NCI-H69 (cell line): Measurements from ENCODE around the gene SENP7.
"Not testable (repeated sequence)": the region's sequence is repeated elsewhere in the genome, so short reads cannot be mapped to it uniquely, and the experiment has no call there.

Experiments
- DNase-seq: peaks from one replicate; lab custom pipeline; 2025; lab: John Stamatoyannopoulos, UW

Gene SENP7

DNA sequence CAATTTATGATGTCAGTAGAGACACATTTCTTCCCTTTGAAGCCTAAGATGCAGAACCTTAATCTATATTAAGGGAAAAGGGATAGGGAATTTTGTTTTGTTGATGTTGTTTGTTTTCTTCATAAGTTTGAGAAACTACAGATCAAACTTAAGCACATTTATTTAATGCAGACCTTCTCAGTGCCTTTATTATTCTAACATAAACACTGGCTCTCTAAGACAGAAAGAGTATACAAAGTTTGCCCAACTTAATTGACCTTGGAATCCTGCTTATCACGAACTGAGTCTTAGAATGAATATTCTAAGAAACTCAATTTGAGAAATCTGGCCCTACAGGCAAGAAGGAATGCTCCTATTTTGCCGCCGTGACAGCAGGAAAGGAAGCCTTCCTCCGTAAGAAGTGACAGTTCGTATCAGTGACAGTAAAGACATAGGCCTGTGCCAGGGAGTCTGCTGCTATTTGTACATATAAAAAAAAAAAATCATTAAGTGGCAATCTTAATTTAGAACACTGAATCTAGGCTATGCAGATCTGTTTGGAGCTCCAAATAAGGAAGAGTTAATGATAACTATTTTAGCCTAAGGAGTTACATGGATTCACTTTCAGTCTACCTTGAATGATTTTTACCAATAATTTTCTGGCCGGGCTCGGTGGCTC, 183.9 kb downstream of the SENP7 start:
- DNase-seq = no peak

DNA sequence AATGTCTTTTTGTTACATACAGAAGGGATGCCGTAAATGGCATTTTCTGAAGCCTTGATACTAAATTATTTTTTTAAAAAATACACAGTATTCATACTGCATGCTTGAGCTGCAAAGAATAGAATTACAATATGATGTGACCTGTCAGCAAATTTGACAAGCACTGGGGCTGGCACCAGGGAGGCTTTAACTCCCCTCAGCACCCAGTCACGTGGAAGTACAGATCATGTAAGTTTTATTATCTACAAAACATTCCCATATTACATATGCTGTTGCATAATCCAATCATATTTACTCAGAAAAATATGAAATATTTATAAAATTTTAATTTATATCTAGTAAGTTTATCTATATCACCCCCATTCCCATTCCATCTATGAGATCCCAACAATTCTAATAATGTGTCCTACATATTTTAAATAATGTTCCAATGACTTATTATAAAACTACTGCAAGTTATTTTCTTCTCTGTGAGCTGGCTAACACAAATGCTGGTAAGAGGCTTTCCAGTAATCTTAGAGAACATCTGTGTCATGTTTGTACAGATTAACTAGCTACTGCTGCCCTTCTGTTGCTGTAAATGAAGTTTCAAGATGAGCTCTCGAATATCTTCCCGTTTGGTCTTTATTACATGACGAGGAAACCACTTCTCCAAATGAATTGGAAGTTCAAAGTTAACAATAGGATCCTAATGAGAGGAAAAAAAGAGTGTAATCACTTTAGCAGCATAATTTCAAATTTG, 187.4 kb downstream of the SENP7 start:
- peak; percentile 1 for DNase-seq

DNA sequence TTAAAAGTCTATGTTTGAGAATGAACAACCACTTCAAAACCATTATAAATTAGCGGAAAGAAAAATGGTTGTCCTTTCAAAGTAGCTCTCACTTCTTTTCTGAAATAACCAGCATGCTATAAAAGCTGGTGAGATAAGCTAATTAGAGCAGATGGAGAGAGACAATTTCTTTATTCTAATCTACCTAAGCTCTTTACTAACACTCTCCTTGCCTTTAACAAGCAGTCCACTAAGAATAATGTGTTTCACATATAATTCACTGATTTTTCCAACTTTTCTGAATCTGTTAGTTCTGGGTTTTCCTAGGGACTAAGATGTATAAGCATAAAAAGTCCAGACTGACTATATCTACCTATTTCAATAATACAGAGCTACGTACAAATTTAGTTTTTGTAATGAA, 192.5 kb downstream of the SENP7 start, which contains the start of gene IMPG2:
Gene IMPG2, minus strand, starts transcription at position 101 of the 400 bp plus-strand sequence. CDS start 203 bp downstream, outside the sequence.
- no peak for DNase-seq

DNA sequence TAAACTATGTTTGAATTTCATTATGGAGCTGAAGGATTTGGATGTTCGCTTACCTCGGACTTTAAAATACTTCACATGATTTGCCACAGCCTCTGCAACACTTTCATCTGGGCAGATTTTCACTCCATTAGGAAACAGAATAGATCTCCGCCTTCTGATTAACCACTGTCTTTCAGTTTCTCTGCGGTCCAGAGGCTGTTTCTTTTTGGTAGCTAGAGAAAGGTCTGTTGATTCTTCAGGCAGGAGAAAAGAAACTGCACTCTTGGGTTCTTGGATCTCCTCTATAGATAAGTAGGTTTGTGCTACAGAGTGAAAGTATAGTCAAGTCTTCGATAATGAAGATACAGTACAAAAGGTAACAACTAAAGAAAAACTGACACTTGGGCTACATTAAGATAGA, 193.5 kb downstream of the SENP7 start:
- no peak for DNase-seq

DNA sequence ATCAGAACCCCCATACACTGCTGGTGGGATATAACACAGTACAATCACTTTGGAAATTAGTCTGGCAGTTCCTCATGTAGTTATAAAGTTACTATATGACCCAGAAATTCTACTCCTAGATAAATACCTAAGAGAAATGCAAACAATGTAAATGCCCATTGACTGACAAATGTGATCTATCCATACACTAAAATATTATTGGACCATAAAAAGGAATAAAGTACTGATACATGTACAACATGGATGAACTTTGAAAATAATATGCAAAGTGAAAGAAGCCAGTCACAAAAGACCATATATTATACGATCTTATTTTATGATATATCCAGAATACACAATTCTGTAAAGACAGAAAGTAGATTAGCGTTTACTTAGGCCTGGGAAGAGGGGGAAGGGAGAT, 200.5 kb downstream of the SENP7 start:
- no peak for DNase-seq

DNA sequence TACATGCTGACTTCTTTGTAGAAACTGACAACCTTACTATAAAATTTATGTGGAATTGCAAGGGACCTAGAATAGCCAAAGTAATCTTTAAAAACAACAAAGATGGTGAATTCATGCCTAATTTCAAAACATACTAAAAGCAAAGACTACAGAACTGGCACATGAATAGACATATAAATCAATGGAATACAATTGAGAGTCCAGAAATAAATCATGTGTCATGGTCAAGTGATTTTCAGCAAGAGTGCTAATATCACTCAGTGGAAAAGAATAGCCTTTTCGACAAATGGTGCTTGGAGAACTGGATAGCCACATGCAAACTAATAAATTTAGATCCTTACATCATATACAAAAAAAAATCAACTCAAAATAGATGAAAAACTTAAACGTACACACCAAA, 201.3 kb downstream of the SENP7 start:
- peak; percentile 0 for DNase-seq

DNA sequence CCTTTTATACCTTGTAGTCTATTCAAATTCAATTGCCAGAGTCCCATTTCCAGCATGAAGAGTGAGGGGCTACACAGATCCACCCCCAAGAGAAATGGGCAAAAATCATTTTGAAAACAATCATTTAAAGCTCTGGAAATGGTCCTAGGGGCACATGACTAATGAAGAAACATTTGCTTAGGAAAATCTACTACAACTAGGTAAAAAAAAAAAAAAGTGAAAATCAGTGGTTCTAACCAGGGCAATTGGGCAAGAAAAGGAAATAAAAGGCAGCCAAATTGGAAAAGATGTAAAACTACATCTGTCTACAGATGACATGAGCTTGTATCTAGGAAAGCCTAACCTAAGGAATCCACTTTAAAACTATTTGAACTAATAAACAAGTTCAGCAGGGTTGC, 202.0 kb downstream of the SENP7 start:
- DNase-seq = no peak

DNA sequence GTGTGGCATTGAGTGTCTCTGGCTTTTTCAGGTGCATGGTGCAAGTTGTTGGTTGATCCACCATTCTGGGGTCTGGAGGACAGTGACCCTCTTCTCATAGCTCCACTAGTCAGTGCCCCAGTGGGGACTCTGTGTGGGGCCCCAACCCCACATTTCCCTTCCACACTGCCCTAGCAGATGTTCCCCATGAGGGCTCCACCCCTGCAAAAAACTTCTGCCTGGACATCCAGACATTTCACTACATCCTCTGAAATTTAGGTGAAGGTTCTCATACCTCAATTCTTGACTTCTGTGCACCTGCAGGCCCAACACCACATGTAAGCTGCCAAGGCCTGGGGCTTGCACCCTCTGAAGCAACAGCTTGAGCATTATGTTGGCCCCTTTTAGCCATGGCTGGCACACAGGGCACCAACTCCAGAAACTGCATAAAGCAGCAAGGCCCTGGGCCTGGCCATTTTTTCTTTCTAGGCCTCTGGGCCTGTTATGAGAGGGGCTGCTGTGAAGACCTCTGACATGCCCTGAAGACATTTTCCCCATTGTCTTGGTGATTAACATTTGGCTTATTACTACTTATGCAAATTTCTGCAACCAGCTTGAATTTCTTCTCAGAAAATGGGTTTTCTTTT, 204.8 kb downstream of the SENP7 start:
- DNase-seq = not testable (repeated sequence)

DNA sequence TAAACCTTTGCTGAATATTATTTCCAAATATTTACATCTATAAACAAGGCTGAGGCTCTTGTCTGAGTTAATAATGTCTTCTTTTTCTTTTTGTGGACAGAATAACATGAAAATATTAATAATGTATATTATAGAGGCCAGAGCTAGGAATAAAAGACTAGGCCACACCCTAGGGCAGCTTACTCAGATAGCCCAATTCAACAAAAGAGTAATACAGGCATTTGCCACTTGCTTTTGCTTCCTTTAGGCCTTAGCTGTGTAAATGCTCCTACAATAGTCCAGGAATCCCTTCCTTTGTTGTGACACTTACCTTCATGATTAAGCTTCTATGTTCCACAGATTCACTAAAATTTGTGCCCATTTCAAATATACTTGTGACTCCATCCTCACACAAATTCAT, 209.2 kb downstream of the SENP7 start:
- no peak for DNase-seq

DNA sequence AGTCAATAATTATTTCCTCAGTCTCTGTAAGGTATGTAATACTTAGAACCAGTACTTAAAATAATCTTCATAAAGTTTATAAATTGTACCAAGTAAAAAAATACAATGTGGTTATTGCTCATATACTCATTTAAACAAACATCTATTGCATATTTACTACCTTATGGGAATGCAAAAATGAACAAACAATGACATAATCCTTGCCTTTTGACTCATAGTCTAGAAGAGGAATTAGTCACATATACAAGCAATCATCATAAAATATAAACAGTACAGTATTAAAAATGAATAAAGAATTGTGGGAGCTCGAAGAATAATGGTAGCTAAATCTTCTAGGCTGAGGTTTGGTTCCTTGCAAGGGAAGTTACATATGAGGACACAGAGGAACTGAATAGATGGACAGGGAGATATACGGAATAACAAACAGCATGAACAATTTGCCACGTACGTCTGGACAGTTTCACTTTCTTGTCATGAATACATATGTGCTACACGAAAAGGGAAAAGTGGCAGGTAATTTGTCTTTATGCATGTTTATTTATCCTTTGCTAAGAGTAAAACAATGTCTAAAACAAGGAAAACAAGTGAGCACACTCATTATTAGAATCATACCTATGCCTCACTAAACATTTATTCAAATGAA, 209.8 kb downstream of the SENP7 start:
- no peak for DNase-seq

DNA sequence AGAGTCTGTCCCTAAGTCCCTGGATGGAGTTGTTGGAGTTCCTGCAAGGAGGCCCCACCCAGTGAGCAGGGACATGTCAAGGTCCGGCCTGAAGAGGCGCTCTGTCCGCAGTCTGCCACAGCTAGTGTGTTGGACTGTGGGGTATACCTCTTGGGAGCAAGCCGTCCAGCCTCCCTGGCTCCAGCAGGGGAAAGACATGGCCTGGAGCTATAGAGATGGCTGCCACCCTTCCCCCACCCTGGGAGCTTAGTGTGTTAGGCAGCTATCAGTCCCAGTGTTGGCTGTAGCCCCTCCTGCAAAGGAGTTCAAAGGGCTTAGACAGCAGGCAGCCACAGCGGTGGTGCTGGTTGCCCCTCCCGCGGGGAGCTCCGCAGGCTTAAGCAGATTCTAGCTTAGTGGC, 212.9 kb downstream of the SENP7 start:
- DNase-seq = peak; percentile 4

DNA sequence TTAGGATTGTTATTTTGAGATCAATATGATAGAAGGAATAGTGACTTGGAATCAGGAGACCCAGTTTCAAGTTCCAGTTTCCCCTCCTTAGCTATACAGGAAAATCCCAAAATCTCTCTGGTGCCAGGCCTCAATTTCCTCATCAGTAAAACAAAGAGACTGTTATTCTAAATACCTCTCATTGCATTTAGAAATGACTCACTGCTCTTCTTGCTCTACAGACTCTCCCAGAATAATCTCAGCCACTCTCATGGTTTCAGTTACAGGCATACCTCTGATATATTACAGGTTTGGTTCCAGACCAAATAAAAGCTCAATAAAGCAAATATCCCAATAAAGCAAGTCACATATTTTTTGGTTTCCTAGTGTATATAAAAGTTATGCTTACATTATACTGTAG, 221.0 kb downstream of the SENP7 start:
- no peak for DNase-seq

DNA sequence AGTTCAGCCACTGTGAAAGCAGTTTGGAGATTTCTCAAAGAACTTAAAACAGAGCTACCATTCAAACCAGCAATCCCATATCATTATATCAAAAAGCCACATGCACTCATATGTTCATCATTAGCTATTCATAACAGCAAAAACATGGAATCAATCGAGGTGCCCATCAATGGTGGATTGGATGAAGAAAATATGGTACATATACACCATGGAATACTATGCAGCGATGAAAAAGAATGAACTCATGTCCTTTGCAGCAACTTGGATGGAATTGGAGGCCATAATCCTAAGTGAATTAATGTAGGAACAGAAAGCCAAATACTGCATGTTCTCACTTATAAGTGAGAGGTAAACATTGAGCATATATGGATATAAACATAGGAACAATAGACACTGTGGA, 224.7 kb downstream of the SENP7 start:
- no peak for DNase-seq

DNA sequence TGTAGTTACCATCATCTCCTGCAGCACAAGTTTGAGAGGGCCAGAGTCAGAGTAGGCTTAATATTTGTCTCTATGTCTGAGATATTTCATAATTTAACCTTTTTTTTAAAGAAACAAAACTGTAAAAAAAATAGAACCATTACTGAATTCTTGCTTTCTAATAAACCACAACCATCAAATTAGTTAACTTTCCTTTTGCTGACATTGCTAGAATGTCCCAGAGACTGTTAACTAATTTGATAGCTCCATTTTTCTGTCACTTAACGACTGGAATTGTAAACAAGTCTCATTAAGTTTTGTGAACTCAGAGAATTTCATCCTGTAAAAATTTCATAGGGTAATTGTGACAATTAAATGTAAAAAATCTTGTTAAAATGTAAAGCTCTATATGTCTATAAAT, 228.3 kb downstream of the SENP7 start:
- DNase-seq = no peak

DNA sequence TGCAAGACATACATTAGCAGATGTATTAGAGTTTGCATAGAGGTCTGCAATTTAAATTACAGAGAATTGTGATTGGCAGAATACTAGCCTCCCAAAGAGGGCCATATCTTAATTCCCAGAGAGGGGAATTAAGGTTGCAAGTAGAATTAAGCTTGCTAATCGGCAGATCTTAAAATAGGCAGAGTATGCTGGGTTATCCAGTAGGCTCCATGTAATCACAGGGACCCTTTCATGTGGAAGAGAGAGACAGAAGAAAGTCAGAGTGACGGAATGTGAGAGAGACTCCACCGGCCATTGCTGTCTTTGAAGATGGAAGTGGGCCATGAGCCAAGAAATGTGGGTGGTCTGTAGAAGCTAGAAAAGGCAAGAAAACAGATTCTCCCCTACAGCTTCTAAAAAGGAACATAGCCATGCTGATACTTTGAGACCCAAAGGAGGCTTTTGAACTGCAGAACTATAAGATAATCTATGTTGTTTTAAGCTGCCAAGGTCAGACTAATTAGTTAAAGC, 231.4 kb downstream of the SENP7 start:
- no peak for DNase-seq

DNA sequence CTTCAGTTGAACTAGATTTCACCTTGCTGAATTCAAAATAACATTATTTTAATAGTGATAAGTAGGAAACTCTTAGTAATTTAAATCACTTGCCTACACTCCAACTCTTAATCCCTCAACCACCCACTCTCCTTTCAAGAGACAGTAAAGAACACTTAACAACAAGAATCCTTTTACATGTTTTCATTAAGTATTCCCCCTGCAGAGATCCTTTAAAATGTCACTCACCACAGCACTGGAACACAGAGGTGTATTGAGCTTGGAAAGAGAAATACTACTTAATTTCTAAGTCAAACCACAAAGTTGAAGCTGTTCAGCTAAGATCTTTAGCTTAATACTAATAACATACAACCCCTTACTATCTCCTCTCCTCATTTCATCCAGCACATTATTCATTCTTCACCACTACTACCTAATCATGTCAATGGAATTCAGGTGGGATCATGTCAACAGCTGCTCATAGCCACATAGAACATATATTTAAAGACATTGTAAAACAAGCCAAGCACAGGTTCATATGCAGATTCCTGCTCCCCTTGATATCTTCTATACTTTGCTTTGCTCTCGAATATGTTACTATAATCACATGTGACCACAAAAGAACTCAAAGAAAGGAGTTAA, 233.1 kb downstream of the SENP7 start:
- no peak for DNase-seq

DNA sequence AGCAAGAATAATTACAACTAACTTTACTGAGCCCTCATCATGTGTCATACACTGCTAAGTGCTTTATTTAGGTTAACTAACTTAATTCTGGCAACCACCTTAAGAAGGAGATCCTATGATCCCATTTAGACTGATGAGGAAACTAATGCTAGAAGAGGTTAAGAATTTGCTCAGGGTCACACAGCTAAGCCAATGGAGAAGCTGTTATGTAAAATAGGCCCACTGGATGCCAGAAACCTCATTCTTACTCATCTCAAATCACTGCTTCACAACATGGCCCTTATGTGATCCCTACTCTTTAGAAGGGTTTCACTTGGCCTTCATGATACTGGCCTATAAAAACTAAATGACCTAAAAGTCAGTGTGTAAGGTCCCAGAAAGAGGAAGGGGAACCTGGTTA, 233.8 kb downstream of the SENP7 start:
- no peak for DNase-seq

DNA sequence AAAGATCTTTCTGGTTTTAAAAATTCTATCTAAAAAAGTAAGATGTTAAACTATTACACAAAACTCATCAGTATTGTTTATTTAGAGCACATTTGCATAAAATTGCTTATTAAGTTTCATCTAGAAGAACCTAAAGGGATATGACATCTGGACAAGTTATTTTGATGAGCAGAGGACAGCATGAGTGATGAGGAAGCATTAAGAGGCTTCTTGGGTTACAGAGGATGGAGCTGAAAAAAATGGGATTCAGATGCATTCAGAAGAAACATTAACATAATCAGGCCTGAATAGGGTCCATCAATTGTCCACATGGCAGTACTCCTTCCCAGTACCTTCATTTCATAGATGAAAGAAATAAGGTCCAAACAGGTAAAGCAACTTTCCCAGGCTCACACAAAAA, 234.3 kb downstream of the SENP7 start:
- peak; percentile 1 for DNase-seq
